ENCODE results near the gene AK5. TPM values are rescaled to one million over a fixed set of nuclear protein-coding genes. Genes with fewer than 3 reads are reported as not detected.
A peak's percentile ranks its signal among the peaks of the same experiment; 100 is the strongest.

AK5 gene
- total RNA-seq, 2 experiments from 2014 or later = 4.6 to 5.6 TPM

GRCh38 chr1:77360256-77360655 is 78.4 kb downstream of the AK5 start:
- DNase-seq = no peak
- Mint-ChIP-seq H3K9me3 (no peaks in the 10 kb centered on the region), H3K4me1 (ENCODE audit: low read depth) (no peaks in the 10 kb centered on the region), H3K27me3 (no peaks in the 10 kb centered on the region), H3K27ac (no peak overlapping the region), H3K4me3 (no peak overlapping the region), H3K36me3 (ENCODE audit: low read depth) (peaks cover 4% of the 10 kb centered on the region)
- no peak for TF ChIP-seq CTCF (IDR thresholded peaks at IDR 0.05)
- POLR2A ChIA-PET = no interaction called here
- CTCF ChIA-PET = no interaction called here
- no peak for ATAC-seq
- intact Hi-C loops (cut with micrococcal nuclease) = no loop called here

GRCh38 chr1:77361621-77362020 is 79.8 kb downstream of the AK5 start:
- no peak overlapping the region for H3K4me3 Mint-ChIP-seq
- DNase-seq (no peak), ATAC-seq (no peak)
- CTCF ChIA-PET = no interaction called here
- no peak overlapping the region for H3K27ac Mint-ChIP-seq
- intact Hi-C loops (cut with micrococcal nuclease) = no loop called here
- no peak for TF ChIP-seq CTCF (IDR thresholded peaks at IDR 0.05)
- no peaks in the 10 kb centered on the region for H3K36me3 Mint-ChIP-seq (ENCODE audit: low read depth)
- H3K4me1 Mint-ChIP-seq (ENCODE audit: low read depth) = no peaks in the 10 kb centered on the region
- POLR2A ChIA-PET = no interaction called here
- no peaks in the 10 kb centered on the region for H3K27me3 Mint-ChIP-seq
- no peaks in the 10 kb centered on the region for H3K9me3 Mint-ChIP-seq

- ATAC-seq = no peak
- TF ChIP-seq CTCF (IDR thresholded peaks at IDR 0.05) = no peak
- Mint-ChIP-seq H3K9me3 (no peaks in the 10 kb centered on the region), H3K27me3 (no peaks in the 10 kb centered on the region), H3K4me1 (ENCODE audit: low read depth) (peaks cover 15% of the 10 kb centered on the region), H3K36me3 (ENCODE audit: low read depth) (peaks cover 2% of the 10 kb centered on the region), H3K4me3 (no peak overlapping the region), H3K27ac (peak overlapping the region; percentile 26)
- intact Hi-C loops (cut with micrococcal nuclease) = no loop called here
- DNase-seq = no peak
- ChIA-PET POLR2A (no interaction called here), CTCF (no interaction called here)
Observed at GRCh38 chr1:77370161-77370560, 88.3 kb downstream of the AK5 start.

- H3K27ac Mint-ChIP-seq = no peak overlapping the region
- no peaks in the 10 kb centered on the region for H3K9me3 Mint-ChIP-seq
- CTCF ChIA-PET = no interaction called here
- TF ChIP-seq CTCF (IDR thresholded peaks at IDR 0.05) = no peak
- peaks cover 15% of the 10 kb centered on the region for H3K4me1 Mint-ChIP-seq (ENCODE audit: low read depth)
- no peak overlapping the region for H3K4me3 Mint-ChIP-seq
- POLR2A ChIA-PET = interaction anchor here (0.7 kb wide), 1 partner anchor 788 kb away, joined by 3 read pairs; no protein-coding TSS in a partner anchor
- peak; percentile 8 for DNase-seq
- intact Hi-C loops (cut with micrococcal nuclease) = no loop called here
- peaks cover 2% of the 10 kb centered on the region for H3K36me3 Mint-ChIP-seq (ENCODE audit: low read depth)
- peak; percentile 69 for ATAC-seq
- no peaks in the 10 kb centered on the region for H3K27me3 Mint-ChIP-seq
Observed at GRCh38 chr1:77370583-77371306, 88.9 kb downstream of the AK5 start.

GRCh38 chr1:77371396-77371795 is 89.6 kb downstream of the AK5 start:
- Mint-ChIP-seq H3K27me3 (no peaks in the 10 kb centered on the region), H3K36me3 (ENCODE audit: low read depth) (peaks cover 2% of the 10 kb centered on the region), H3K4me1 (ENCODE audit: low read depth) (peaks cover 15% of the 10 kb centered on the region), H3K4me3 (no peak overlapping the region), H3K27ac (no peak overlapping the region), H3K9me3 (no peaks in the 10 kb centered on the region)
- DNase-seq = no peak
- intact Hi-C loops (cut with micrococcal nuclease) = no loop called here
- ChIA-PET POLR2A (interaction anchor here (0.7 kb wide), 1 partner anchor 789 kb away, joined by 3 read pairs; no protein-coding TSS in a partner anchor), CTCF (no interaction called here)
- TF ChIP-seq CTCF (IDR thresholded peaks at IDR 0.05) = no peak
- ATAC-seq = no peak
